GM19468 (cell line): Measurements from ENCODE around the gene C4BPA.

Experiments
- ATAC-seq: cut with Tn5 transposase; IDR thresholded peaks from one replicate; pipeline ENCODE4 v1.9.1; 2021; ENCODE audit warnings: mild to moderate bottlenecking, moderate library complexity, moderate number of reproducible peaks; ENCODE audit not compliant: unreplicated experiment; ENCODE audit errors: extremely low read depth

C4BPA gene

DNA sequence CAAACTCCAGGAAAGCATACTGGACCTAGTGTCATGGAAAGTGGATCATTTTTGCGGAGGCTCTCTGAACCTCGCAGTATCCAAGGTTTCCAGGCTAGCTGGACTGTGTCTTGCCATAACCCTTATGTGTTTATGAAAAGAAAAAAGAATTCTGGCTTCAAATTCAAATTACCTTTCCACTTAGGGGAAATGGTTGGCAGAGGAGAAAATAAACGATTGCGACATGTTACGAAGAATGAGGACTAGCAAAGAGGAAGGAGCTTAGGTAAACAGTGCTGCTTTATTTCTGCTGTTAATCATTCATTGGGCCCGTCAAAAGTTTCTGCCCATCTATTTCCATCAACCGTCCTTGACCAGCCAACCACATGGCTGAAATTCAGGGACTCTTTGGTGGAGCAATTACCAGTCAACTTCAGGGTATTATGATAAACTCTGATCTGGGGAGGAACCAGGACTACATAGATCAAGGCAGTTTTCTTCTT, at the start of gene C4BPA:
Gene C4BPA (plus strand): TSS at position 342 of the 482 bp plus-strand sequence. CDS start 8,793 bp downstream, outside the sequence.
- no peak for ATAC-seq

DNA sequence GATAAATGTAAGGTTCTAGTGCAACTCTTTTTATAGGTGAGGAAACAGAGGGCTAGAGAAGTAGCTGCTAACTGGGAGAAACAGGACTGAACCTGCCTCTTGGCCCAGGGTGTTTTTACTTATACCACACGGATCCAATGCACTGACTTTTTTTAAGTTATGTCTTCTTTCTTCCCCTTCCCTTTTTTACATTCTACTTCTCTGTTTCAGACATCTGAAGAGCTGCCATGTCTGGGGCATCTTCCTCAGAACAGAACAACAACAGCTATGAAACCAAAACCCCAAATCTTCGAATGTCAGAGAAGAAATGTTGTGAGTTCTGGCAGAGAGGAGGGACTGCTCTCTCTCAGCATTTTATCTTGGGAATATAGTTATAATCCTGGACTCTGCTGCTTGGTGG, 49.5 kb upstream of the C4BPA start:
- no peak for ATAC-seq

DNA sequence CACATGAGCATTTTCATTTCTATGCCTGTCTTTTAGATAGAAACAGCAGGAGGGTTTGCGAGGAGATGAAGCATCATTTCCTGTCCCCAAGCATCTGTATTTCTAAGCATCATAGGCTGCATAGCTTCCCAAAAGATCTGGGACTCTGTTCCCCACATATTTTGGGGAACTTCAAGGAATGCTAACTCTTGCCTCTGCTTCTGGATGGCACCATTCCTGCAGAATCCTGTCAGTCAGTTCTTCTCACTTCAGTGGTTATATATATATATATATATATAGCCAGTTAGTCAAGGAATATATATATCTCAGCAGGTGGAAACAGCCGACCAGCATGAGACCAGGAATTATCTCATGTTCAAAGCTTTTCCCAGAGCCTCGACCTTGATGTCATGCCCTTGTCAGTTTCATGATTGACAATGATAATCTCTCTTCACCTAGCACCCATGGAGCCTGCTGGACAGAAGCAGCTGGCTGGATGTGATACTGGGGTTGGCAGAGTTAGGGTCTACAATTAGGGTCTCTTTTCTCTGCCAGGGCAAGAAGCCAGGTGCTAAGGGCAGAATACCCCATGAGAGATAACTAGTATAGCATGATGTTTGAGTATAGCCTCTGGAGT, 48.5 kb upstream of the C4BPA start:
- no peak for ATAC-seq

DNA sequence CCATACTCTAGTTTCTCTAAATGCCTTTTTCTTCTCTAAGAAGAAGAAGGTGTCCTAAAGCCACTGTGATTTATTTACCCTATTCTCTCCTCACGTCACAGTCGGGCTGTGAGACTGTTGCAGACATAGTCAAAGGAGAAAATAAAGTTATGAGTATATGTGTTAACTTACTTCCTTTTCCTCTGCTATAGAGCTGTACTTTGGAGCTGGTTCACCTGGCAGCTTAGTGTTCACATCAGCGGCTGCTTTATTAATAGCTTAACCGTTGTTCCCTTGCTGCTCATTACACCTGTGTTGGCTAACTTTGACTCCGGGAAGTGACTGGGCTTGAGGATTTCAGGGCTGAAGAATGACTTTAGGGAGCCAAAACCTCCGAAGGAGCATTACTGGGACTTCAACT, 47.4 kb upstream of the C4BPA start:
- ATAC-seq = no peak

DNA sequence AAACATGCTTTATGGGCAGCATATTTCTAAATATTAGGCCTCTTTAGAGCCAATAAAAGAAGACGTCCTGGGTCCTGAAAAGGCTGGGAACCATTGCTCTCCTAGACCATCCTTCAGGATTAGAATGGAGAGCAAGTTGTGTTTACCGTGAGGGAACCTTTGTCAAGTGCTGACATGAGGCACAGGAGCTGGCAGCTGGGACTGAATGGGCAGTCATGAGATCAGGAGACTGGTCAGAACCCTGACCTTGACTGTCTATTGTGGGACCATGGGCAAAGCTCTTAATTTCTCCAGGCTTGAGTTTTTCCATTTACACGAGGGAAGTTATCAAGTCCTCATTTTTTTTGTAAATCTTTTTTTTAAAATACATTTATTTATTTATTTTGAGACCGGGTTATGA, 45.8 kb upstream of the C4BPA start:
- no peak for ATAC-seq

DNA sequence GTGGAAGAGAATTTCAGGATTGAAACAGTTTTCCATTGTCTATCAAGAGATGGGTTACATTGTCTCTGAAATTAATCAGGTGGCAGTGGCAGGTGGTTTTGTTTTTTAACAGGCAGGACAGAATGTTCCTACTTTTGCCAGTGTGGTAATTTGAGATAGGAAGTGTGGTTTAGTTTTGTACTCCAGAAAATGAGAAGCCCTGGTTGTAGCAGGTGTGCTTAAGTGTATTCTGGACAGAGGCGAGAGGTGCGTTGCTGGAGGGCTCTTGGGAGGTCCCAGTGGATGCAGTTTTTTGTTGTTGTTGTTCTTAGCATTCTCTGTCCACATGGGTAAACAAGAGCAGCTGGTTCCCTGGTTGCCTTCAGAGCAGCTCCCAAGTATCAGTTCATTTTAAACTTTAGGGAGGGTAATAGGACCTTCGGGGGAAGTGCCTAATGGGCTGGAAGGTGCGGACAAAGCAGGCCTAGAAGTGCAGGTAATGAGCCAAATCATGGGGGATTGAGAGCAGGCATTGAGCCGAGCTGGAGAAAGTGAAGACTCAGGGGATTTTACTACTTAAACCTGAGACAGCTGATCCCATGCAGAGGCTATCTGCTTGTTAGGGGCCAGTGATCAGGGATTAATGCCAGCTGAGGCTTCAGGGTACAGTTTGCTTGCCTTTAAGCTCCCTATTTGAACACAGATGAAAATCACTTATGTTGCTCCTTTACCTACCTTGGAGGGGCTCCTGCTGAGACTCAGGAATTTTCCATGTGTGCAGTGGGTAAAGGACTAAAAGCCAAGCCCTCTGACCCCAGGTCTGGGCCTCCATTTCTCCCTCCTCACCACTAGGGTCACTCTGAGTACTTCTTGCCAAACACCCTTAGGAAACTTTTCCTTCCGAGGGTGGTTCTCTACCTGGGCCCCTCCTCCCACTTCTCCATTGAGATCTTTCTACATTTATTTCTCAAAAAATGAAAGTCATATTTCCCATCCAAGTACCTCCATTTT, 44.9 kb upstream of the C4BPA start:
- no peak for ATAC-seq

DNA sequence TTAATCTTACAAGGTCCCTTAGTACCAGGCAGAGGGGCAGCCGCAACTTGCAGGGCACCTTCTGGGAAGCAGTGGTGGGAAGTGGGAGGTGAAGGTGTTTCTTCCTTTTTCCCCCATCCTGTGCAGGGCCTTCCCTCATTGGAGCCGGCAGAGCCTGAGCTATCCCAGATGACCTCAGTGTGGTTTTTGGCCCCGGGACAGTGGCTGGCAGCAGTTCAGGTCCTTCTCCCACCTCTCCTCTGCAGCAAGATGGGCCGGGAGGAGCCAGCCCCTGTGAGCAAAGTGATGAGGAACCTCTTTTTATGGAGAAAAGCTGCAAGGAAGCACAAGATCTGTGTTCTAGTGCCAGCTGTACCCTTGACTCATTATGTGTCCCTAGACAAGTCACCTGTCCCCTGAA, 44.2 kb upstream of the C4BPA start:
- ATAC-seq = no peak

DNA sequence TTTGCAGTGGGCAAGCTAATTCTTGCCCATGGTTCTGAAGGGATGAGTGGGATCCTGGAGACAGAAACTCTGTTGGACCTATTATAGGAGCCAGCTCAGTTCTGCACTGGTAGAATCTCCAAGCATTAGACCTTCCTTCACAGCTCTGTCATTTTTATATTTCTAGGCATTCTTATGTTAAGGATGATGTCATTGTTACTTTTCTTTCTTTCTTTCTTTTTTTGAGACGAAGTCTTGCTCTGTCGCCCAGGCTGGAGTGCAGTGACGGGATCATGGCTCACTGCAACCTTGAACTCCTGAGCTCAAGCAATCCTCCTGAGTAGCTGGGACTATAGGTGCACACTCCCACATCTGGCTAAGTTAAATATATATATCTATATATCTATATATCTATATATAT, 43.4 kb upstream of the C4BPA start:
- no peak for ATAC-seq

DNA sequence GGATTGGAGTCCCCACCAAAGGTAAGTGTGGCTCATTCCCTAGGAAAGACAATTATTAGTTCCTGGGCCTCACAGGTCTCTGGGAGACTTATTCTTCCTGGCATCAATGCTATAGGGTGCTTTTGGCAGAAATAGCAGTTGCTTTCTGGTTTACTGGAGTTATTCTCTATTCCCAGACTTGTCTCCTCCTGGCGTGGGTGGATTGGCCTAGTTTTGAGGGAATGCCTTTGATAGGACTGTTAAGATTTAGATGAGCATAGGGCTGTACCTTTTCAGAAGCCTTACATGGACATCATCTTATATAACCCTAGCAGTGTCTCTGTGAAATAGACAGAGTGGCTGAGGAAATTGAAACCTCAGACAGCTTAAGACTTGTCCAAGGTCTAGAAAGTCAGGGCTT, 42.0 kb upstream of the C4BPA start:
- ATAC-seq = no peak

DNA sequence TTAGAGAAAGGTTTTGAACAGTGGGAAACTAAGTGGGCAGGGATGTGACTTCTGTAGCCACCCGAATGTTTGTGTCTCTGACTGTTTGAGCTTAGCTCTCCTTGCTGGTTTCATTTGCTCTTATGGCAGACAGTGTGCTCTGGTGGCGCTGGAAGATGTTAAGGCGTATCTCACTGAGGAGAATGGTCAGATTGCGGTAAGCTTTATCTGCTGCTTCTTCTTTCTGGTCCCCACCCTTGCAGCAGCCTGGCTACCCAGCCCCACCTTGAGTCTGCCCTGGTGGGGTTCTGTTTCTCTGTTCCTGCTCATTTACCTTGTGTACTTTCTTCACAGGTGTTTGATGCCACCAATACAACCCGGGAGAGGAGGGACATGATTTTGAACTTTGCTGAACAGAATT, 41.0 kb upstream of the C4BPA start:
- no peak for ATAC-seq

DNA sequence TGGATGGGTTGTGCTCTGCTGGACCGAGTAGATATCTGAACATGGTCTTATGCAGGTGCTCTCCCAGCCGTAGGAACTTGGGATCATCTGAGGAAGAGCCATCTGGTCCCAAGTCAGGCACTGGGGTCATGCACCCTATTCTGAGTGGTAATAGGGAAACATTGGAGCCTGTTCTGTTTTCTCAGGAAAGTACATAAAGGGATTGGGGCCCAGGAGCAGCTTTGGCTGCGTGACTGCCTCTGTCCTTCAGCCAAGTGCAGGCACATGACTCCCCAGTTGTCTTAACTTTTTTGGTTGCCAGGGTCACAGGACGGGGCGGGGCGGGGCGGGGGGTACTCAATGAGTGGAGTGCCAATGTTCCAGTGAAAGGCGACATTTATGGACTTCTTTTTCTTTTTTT, 39.5 kb upstream of the C4BPA start:
- no peak for ATAC-seq

DNA sequence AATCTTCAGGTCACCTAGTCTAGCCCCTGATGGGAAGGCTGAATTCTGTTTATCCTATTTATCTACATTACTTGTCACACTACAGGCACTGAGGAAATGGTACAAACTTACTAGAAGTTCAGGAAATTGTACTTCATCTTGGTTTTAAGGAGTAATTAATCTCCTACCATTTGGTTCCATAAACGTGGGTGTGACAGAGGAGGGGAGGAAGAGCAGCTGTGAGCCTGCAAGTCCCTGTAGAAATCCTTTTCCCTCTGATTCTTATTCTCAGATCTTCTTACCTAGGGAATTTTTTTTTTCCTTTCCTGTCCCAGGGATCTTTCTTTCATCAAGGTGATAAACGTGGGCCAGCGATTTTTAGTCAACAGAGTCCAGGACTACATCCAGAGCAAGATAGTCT, 36.8 kb upstream of the C4BPA start:
- ATAC-seq = no peak

DNA sequence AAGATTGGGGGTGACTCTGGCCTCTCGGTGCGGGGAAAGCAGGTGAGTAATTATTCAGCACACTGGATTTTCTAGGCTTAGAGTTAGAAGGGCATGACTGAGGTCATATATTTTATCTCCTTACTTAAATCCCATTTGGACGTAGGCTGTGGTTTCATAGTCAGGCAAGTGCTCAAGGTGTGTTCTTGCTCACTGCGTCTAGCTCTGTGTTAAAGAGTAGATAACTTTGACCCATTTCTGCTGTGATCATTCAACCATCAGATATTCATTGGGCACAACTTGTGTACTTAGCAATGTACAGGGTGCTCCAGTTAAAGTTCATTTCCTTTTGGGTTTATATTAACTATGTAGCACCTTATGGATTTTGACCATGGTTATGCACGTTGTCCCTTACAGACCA, 36.4 kb upstream of the C4BPA start:
- no peak for ATAC-seq

DNA sequence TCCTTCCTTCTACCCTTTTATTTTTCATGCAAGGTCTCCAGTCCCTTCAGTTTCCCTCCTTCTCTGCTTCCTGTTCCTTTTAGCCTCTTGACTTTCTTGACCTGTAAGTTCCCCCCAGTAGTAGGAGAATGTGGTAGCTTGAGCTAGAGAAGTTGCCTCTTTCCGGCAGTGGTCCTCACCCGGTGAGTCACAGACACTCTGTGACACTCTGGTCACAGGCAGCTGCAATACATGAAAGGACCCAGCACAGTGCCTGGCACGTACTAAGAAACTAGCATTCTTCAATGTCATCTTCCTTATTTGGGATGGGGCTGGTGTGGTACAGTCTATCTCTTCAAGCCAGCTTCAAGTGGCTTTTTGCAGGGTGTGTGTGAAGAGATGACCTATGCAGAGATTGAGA, 35.0 kb upstream of the C4BPA start:
- ATAC-seq = no peak

DNA sequence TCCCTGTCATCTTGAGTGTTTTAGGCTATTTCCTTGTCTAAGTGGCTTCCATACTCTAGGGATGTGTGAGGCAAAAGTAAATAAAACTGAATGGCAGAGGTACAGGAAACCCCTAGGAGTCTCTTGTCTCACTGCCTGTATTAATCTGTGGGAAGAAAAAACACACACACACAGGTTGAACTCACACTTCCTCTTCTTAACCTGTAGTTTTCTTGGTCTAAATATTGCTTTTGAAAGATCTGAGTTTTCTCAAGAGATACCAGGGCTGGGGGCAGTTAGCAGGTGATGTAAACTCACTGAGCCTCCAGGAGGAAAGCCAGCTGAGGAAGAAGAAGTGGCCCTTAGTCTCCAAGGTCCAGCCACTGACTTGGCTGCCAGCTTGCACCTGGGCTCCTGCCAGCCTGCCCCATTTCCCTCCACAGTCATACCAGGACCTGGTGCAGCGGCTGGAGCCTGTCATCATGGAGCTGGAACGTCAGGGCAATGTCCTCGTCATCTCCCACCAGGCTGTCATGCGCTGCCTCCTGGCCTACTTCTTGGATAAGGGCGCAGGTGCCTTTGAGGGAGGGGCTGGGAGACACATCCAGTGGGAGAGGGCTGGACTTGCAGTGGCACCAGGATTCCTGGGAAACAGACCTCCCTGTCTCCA, 34.1 kb upstream of the C4BPA start:
- no peak for ATAC-seq

DNA sequence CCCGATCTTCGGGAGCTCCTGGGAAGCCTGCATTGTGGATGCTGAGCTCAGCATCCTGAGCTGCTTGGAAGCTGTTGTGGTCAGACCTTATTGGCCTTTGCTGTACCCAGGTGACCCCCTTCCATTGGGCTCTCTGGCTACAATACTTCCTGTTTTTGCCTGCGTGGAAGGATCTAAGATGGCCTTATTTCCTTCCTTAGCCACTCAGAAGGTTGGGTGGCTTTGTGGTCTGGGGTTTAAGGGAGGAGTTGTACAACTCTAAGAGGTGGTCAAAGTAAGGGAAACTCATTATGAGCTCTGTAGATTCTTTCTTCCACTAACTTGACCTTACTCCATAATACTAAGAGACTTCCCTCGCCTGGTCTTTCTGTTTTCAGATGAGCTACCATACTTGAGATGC, 33.2 kb upstream of the C4BPA start:
- ATAC-seq = no peak

DNA sequence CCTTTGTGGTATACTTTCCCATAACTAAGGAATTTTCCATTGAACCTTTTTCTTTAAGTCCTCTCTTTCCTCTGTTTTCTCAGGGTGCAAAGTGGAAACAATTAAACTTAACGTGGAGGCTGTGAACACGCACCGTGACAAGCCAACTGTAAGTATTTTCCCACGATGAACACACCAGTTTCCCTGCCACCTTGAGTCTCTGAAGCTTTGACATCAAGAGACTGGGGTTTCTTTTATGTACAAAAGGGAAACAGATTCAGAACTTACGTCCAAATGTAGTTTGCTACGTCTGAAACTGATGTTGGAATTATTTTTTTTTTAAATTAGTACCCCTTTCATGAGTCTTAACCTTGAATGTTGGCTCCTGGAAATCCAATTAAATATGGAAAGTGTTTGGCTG, 32.6 kb upstream of the C4BPA start:
- no peak for ATAC-seq

DNA sequence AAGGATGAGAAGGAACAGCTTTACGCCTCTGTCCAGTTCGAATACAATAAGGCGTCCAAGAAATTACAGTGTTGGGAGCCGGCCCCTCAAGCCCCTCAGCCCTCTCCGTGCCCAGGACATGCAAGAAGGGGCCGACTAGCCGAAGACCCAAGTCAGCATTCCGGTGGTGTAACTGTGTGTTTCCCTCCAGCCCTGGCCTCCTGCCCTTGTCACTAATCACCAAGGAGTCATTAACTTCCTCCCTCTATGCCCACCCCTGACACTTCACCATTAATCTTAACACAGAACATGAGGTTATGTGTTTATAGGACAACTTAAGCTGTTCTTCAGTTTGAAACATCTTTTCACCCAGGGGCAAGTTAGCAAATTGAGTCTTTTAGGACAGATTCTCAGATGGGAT, 31.8 kb upstream of the C4BPA start:
- no peak for ATAC-seq

DNA sequence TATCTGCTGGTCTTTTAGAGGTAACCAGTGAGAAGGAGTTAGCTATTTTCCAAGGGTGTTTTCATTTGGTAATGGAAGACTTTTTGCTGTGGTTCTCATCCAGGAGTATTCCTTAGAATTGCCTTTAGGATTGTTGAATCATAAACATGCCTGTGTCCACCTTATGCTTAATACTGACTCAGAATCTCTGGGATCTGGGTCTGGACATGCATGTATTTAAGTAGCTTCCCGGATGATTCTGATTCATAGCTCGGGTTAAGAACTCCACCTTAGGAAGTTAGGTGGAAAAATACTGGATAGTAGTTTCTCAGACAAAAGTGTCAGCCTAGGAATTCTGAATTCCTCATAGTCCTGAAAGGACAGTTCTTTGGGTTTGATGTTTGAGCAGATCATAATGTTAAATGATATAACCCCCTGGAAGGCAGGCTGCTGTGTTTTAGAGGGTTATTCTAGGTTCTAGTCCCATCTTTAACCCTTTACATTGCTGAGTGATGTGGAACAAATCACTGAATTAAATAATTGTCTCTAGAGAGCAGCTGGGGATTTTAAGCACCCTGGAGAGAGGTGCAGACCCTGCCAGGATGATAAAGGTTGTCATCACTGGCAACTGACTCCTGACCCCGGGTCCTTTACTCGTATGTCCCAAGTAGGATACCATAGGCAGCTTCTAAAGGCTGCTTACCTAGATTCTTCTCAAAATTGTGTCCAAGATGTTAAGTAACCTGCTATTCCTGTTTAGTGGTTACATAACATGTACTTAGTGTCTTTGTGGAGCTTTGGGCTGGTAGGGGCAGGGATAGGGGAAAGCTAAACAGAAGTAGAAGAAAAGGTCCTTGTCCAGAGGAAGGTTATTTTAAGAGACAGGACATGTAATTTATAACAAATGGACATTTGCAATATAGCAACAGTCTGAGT, 29.9 kb upstream of the C4BPA start:
- no peak for ATAC-seq
